Heart right ventricle (tissue), 16 donors: Measurements from ENCODE around the gene TUBA1A. TPM values are rescaled to one million over a fixed set of nuclear protein-coding genes. Genes with fewer than 3 reads are reported as not detected.

Experiments
- ATAC-seq, 8 donors: fragments of 200-7000 bp; cut with Tn5 transposase; one replicate each; pipeline ENCODE4 v1.9.1; 2020; ENCODE audit warnings: mild to moderate bottlenecking in 8 of 8, moderate library complexity in 8 of 8, moderate number of reproducible peaks in 1 of 8
- DNase-seq, 2 donors: peaks; one replicate each; pipeline ENCODE4 v3.0.0-alpha.2; 2020
- H3K27ac ChIP-seq, 10 donors: fragments of 200-600 bp; sonication (generic) in 2 of 10; one replicate each; pipeline versions ENCODE4 v1.5.0 to v1.8.0; 2020 to 2022; ENCODE audit warnings: mild to moderate bottlenecking in 3 of 10
- H3K27me3 ChIP-seq, 7 donors: fragments of 200-600 bp; one replicate each; pipeline ENCODE4 v1.8.0; 2021 to 2022; ENCODE audit warnings: mild to moderate bottlenecking in 2 of 7
- H3K36me3 ChIP-seq, 9 donors: fragments of 200-600 bp; sonication (generic) in 1 of 9; one replicate each; pipeline versions ENCODE4 v1.5.0 to v1.8.0; 2020 to 2022; ENCODE audit warnings: mild to moderate bottlenecking in 2 of 9
- H3K4me1 ChIP-seq, 9 donors: fragments of 200-600 bp; sonication (generic) in 1 of 9; one replicate each; pipeline versions ENCODE4 v1.5.0 to v1.8.0; 2020 to 2022; ENCODE audit warnings: mild to moderate bottlenecking in 4 of 9
- H3K4me3 ChIP-seq, 10 donors: fragments of 200-600 bp; sonication (generic) in 2 of 10; one replicate each; pipeline versions ENCODE4 v1.5.0 to v1.8.0; 2020 to 2022; ENCODE audit warnings: mild to moderate bottlenecking in 7 of 10, moderate library complexity in 2 of 10
- H3K9me3 ChIP-seq, 11 donors: fragments of 200-600 bp in 10 of 11; sonication (generic) in 2 of 11; one replicate each; pipeline versions ENCODE4 v1.5.0 to v1.8.0; 2013 to 2022; ENCODE audit warnings: mild to moderate bottlenecking in 2 of 11, control low read depth in 1 of 11, moderate library complexity in 1 of 11
- WGBS, 2 donors: extraction: QIAGEN DNeasy Blood & Tissue Kit; methylation state at CpG; one replicate each; pipeline ENCODE4 v1.1.7; 2013; ENCODE audit warnings: inconsistent platforms in 1 of 2; 5-methylcytosine and 5-hydroxymethylcytosine counted together
- intact Hi-C, 10 donors: fragments of 100-400 bp; cut with DNase I; formaldehyde crosslinking; loops; one replicate each; pipeline versions ENCODE4 v1.11.1 to v1.14.2; 2022
- long read RNA-seq, 3 donors: library from polyadenylated mRNA; unstranded; transcript quantifications; one replicate each; pipeline ENCODE4 v2.0.0, GENCODE V29; 2020 to 2021
- polyA plus RNA-seq, 2 donors: library from polyadenylated mRNA; stranded (reverse); fragments of 200-250 nt; gene quantifications; one replicate each; pipeline ENCODE4 v1.2.3, GENCODE V29; 2013
- total RNA-seq, 10 donors: library from RNA; stranded (reverse); fragmentation: NEBNext Ultra II Directional in 3 of 10; extraction: Animal tissue kit (Norgen Biotek cat#: 25700) in 3 of 10; gene quantifications; one replicate each; pipeline versions ENCODE4 v1.2.1 to v1.2.4, GENCODE V29; 2021 to 2023
- TF ChIP-seq, protein P1 (sequence below), 9 donors: fragments of 200-600 bp; sonication (generic) in 2 of 9; IDR thresholded peaks; one replicate each; pipeline versions ENCODE4 v1.5.0 to v1.8.0; 2021 to 2022; ENCODE audit warnings: antibody characterized with exemption in 9 of 9, mild to moderate bottlenecking in 5 of 9, moderate library complexity in 1 of 9
- donor health status: Arrhythmogenic right ventricular cardiomyopathy.
- donor health status: ischemic (EF 13 %, LVEDD 7.1; RV severe dilation, severe dysfunction).
- donor health status: healthy with polysubstance abuse.
- donor health status: DM: no; HTN: yes; CAD: no.
- donor health status: DM: no; HTN: no; CAD: no.
- donor health status: ischemic (EF 25% LVEDD 6.9; RV normal size, moderate dysfunction).
- donor health status: ischemic (EF 25% LVEDD 5.7; RV mildly dilated, moderate dysfunction).
- donor health status: healthy.
- donor health status: DM: yes; HTN: yes; CAD: no.
- donor health status: Ischemic cardiomyopathy.
- donor health status: ischemic (EF 35%, LVEDD 5.7; RV mildly dilated, moderate dysfunction).
- donor health status: nonischemic (EF 11% LVEDD 7.7; RV severe dilation, severe dysfunction).
- donor health status: DM: yes; HTN: yes; CAD: no.
- donor health status: PGD.
- donor health status: ischemic (EF 29% LVEDD 5.4; RV normal size, mild dysfunction).
- donor health status: nonischemic (EF 23%, LVEDD 6.1; RV moderate dilation, normal function).

TUBA1A gene
- total RNA-seq (100 to 1,000 TPM in 8 of 10 donors, 10 to 100 TPM in 2; 93.9 to 258 (median 134) TPM), polyA plus RNA-seq (100 to 1,000 TPM in 1 of 2 donors, 10 to 100 TPM in 1; 45.2 to 287 TPM)
- long read RNA-seq, donor 1, transcript TUBA1A-201 (4 exons, 1,887 nt): minor isoform, 10 of 174 reads
- long read RNA-seq, donor 1, transcript TUBA1A-207 (3 exons, 1,384 nt): minor isoform, 9 of 174 reads
- long read RNA-seq, donor 1, transcript TUBA1A-202 (4 exons, 1,915 nt): major isoform, 134 of 174 reads
- long read RNA-seq, donor 1, partial matches to known transcripts: 17 of 174 reads
- long read RNA-seq, donor 1, other reads (novel, unspliced or antisense): 2 of 174 reads
- long read RNA-seq, donor 2, transcript TUBA1A-201 (4 exons, 1,887 nt): minor isoform, 6 of 163 reads
- long read RNA-seq, donor 2, transcript TUBA1A-202 (4 exons, 1,915 nt): major isoform, 122 of 163 reads
- long read RNA-seq, donor 2, transcript TUBA1A-207 (3 exons, 1,384 nt): minor isoform, 13 of 163 reads
- long read RNA-seq, donor 2, partial matches to known transcripts: 4 of 163 reads
- long read RNA-seq, donor 2, other reads (novel, unspliced or antisense): 18 of 163 reads
- long read RNA-seq, donor 3, transcript TUBA1A-202 (4 exons, 1,915 nt): major isoform, 459 of 580 reads
- long read RNA-seq, donor 3, transcript TUBA1A-201 (4 exons, 1,887 nt): minor isoform, 22 of 580 reads
- long read RNA-seq, donor 3, transcript TUBA1A-207 (3 exons, 1,384 nt): minor isoform, 45 of 580 reads
- long read RNA-seq, donor 3, partial matches to known transcripts: 30 of 580 reads
- long read RNA-seq, donor 3, other reads (novel, unspliced or antisense): 22 of 580 reads

DNA sequence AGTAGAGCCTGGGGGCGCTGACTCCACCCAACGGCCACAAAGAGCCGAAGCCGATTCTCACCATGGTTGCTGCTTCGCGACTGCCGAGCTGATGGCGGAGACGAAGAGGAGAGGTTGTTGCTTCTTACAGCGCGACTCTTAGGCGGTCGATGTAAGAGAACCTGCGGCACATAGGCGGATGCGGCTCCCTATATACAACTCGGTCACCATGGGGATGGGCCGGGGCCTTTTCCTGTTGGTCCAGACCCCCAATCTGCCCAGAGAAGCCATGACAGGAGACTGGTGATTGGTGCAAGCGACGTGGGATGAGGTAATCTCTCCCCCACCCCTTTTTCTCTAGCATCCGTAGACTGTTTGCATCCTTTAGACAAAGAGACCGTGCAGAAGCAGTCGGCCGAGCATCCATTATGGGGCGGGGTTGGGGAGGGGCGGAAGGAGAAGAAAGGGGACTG, at the start of gene TUBA1A:
Gene TUBA1A, minus strand, starts transcription at position 165 of the 452 bp plus-strand sequence. Its CDS starts 101 bp downstream, at position 64.
- Histone ChIP-seq H3K36me3 (peaks cover 0 to 36% (median 21%) of the 10 kb centered on the region in 9 donors), H3K27ac (peak within 1 kb of the TSS; percentile 90 to 100 (median 99)), H3K9me3 (no peaks in the 10 kb centered on the region), H3K4me3 (peak within 1 kb of the TSS; percentile 60 to 98 (median 87)), H3K27me3 (no peaks in the 10 kb centered on the region), H3K4me1 (peaks cover 5 to 33% (median 30%) of the 10 kb centered on the region in 9 donors)
- TF ChIP-seq, protein P1, sequence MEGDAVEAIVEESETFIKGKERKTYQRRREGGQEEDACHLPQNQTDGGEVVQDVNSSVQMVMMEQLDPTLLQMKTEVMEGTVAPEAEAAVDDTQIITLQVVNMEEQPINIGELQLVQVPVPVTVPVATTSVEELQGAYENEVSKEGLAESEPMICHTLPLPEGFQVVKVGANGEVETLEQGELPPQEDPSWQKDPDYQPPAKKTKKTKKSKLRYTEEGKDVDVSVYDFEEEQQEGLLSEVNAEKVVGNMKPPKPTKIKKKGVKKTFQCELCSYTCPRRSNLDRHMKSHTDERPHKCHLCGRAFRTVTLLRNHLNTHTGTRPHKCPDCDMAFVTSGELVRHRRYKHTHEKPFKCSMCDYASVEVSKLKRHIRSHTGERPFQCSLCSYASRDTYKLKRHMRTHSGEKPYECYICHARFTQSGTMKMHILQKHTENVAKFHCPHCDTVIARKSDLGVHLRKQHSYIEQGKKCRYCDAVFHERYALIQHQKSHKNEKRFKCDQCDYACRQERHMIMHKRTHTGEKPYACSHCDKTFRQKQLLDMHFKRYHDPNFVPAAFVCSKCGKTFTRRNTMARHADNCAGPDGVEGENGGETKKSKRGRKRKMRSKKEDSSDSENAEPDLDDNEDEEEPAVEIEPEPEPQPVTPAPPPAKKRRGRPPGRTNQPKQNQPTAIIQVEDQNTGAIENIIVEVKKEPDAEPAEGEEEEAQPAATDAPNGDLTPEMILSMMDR (IDR thresholded peaks at IDR 0.05): peak in 1 of 9 donors; percentile 16
- ATAC-seq (peak; percentile 91 to 95 (median 93)), DNase-seq (peak; percentile 86 to 96)
- WGBS, 2 donors: 0 to 1% methylated on average over 26 of the region's 26 CpGs
- intact Hi-C loops: loop anchor here (1.0 to 10.0 kb wide), 11 partner anchors 43 to 129 kb away; partner anchors contain the start of genes TUBA1B (in 9 of the 10), KMT2D (in 2 of the 10) and RHEBL1 (in 1 of the 10)

DNA sequence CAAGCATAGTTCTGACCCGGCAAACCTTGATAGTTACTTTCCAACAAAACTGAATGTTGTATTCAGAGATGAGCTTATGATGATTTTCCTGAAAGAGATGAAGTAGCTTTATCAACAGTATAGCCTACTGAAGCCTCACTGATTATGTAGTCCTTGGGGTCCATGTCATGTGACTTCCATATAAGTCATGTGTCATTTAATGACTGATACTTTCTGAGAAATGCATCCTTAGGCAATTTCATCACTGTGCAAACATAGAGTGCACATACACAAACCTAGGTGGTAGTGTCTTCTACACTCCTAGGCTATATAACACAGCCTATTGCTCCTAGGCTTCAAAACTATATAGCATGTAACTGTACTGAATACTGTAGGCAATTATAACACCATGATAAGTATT, 47.5 kb upstream of the TUBA1A start:
- ATAC-seq (no peak), DNase-seq (no peak)
- Histone ChIP-seq H3K4me1 (peaks cover 6 to 36% (median 25%) of the 10 kb centered on the region in 9 donors), H3K27me3 (no peaks in the 10 kb centered on the region), H3K36me3 (no peaks in the 10 kb centered on the region), H3K4me3 (no peak overlapping the region), H3K27ac (no peak overlapping the region), H3K9me3 (no peaks in the 10 kb centered on the region)
- intact Hi-C loops: loop anchor here in 6 of 10 donors (1.0 to 10.0 kb wide), 5 partner anchors 102 to 174 kb away; partner anchors contain the start of genes TUBA1B (in 2 of the 6) and KMT2D (in 1 of the 6)
- WGBS, 2 donors: 64 to 70% methylated on average over 1 of the region's 1 CpG
- TF ChIP-seq, protein P1 (IDR thresholded peaks at IDR 0.05): no peak

- peak overlapping the region in 9 of 10 donors; percentile 39 to 73 (median 64) for H3K4me3 ChIP-seq
- TF ChIP-seq, protein P1 (IDR thresholded peaks at IDR 0.05): no peak
- peak overlapping the region; percentile 79 to 97 (median 94) for H3K27ac ChIP-seq
- DNase-seq: peak; percentile 38 to 52
- no peaks in the 10 kb centered on the region for H3K27me3 ChIP-seq
- intact Hi-C loops: loop anchor here in 9 of 10 donors (1.0 to 10.0 kb wide), 14 partner anchors 31 to 173 kb away; partner anchors contain the start of genes TUBA1B (in 9 of the 9), TUBA1A (in 5 of the 9), KMT2D (in 2 of the 9) and LMBR1L (in 1 of the 9)
- peak; percentile 6 to 48 (median 24) for ATAC-seq
- peaks cover 6 to 50% (median 25%) of the 10 kb centered on the region in 9 donors for H3K4me1 ChIP-seq
- H3K9me3 ChIP-seq: no peaks in the 10 kb centered on the region
- 65 to 69% methylated on average over 19 of the region's 19 CpGs for WGBS, 2 donors
- H3K36me3 ChIP-seq: no peaks in the 10 kb centered on the region
Measured at GRCh38 chr12:49233842-49234526, 45.1 kb upstream of the TUBA1A start.
